Fibroblast of lung (primary cell): ENCODE measurements around the gene ADORA1. TPM values are rescaled to one million over a fixed set of nuclear protein-coding genes. Genes with fewer than 3 reads are reported as not detected.

ENCODE experiments used
- DNase-seq, 2 donors: peaks; one replicate each; pipeline versions ENCODE4 v3.0.0 to v3.0.0-alpha.2; 2010; ENCODE audit warnings: low read depth in 2 of 2
- H2AFZ ChIP-seq: 2 replicates; pipeline ENCODE4 v1.5.1; 2012; ENCODE audit warnings: low read length, control low read depth, inconsistent platforms
- H3K27ac ChIP-seq: 2 replicates; pipeline ENCODE4 v1.5.1; 2011; ENCODE audit warnings: low read length, control low read depth; ENCODE audit not compliant: insufficient read depth
- H3K27me3 ChIP-seq: 2 replicates; pipeline ENCODE4 v1.5.1; 2011; ENCODE audit warnings: mild to moderate bottlenecking, low read length; ENCODE audit not compliant: control insufficient read depth, insufficient read depth
- H3K36me3 ChIP-seq: 2 replicates; pipeline ENCODE4 v1.5.1; 2011; ENCODE audit warnings: low read length; ENCODE audit not compliant: control insufficient read depth, insufficient read depth
- H3K4me1 ChIP-seq: 2 replicates; pipeline ENCODE4 v1.5.1; 2011; ENCODE audit warnings: low read length; ENCODE audit not compliant: control insufficient read depth, insufficient read depth; ENCODE audit errors: extremely low read depth
- H3K4me2 ChIP-seq: 2 replicates; pipeline ENCODE4 v1.5.1; 2011; ENCODE audit warnings: low read length, control low read depth; ENCODE audit not compliant: insufficient read depth; ENCODE audit errors: extremely low read depth
- H3K4me3 ChIP-seq, 4 experiments: fragments of 200-600 bp in 1 of 4; sonication (generic) in 1 of 4; replicated peaks in 1 of 4; 2 replicates each; pipeline ENCODE4 v1.5.1; 2011 to 2016; ENCODE audit warnings: low read length in 4 of 4, low read depth in 3 of 4, mild to moderate bottlenecking in 3 of 4, control low read depth in 2 of 4, inconsistent platforms in 1 of 4, mixed read lengths in 1 of 4; ENCODE audit not compliant: insufficient read depth in 1 of 4; ENCODE audit errors: control extremely low read depth in 1 of 4
- H3K79me2 ChIP-seq: 2 replicates; pipeline ENCODE4 v1.5.1; 2012; ENCODE audit warnings: mild to moderate bottlenecking, low read length, inconsistent platforms; ENCODE audit not compliant: control insufficient read depth, insufficient read depth
- H3K9ac ChIP-seq: 2 replicates; pipeline ENCODE4 v1.5.1; 2011; ENCODE audit warnings: mild to moderate bottlenecking, low read length, control low read depth; ENCODE audit not compliant: insufficient read depth
- H3K9me3 ChIP-seq: 2 replicates; pipeline ENCODE4 v1.5.1; 2012; ENCODE audit warnings: low read depth, low read length; ENCODE audit not compliant: control insufficient read depth, insufficient read depth
- H4K20me1 ChIP-seq: 2 replicates; pipeline ENCODE4 v1.5.1; 2011; ENCODE audit warnings: low read length; ENCODE audit not compliant: control insufficient read depth, insufficient read depth; ENCODE audit errors: extremely low read depth
- CTCF ChIP-seq, 2 donors: IDR thresholded peaks in 1 of 2; conservative IDR thresholded peaks in 1 of 2; 1 replicate in 1 of 2; 2 replicates in 1 of 2; pipeline ENCODE4 v1.5.1; 2011 to 2012; ENCODE audit warnings: low read length in 2 of 2, control low read depth in 1 of 2, inconsistent platforms in 1 of 2, low read depth in 1 of 2, mild to moderate bottlenecking in 1 of 2
- EZH2 ChIP-seq: IDR thresholded peaks from 2 replicates; pipeline ENCODE4 v1.5.1; 2012; ENCODE audit warnings: low read length, control low read depth, mild to moderate bottlenecking; ENCODE audit errors: missing control alignments
- polyA plus RNA-seq, 2 donors: library from polyadenylated mRNA; depleted of rRNA in 1 of 2; stranded (reverse) in 1 of 2; unstranded in 1 of 2; fragments of >200 nt; gene quantifications; 2 replicates each; pipeline ENCODE4 v1.2.1, GENCODE V29; 2011 to 2012; ENCODE audit warnings: missing spikeins in 1 of 2
- total RNA-seq: library from RNA; depleted of rRNA; stranded (reverse); fragments of >200 nt; gene quantifications from 2 replicates; pipeline ENCODE4 v1.2.1, GENCODE V29; 2014

The ADORA1 gene
- total and polyA plus RNA-seq, 2 donors (not counting 1 experiment from before 2014, with no cell fraction given): 1.5 to 6.1 TPM

DNA sequence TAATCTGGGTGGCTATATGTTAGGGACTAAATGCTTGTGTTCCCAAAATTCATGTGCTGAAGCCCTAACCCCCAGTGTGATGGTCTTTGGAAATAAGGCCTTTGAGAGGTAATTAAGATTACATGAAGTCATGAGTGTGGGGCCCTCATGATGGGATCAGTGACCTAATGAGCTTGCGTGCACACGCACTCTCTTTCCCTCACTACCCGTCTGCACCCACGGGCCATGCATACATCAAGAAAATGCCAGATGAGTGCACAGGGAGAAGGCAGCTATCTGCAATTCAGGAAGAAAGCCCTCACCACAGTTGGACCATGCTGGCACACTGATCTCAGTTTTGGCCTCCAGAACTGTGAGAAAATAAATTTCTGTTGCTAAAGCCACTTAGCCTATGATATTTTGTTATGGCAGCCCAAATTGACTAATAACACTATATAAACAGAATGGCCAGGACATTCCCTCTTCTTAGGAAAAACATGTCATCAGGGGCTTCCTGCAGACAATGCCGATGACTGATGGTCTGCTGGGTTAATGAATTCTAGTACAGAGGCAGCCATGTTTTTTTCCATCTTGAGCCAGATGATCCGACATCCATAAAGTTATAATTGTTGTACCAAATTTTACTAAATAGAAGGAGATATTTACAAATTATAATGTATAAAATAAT is 23.6 kb upstream of the ADORA1 start:
- peaks cover 14% of the 10 kb centered on the region for H3K27me3 ChIP-seq
- H3K9ac ChIP-seq: no peak overlapping the region
- no peak for TF ChIP-seq EZH2
- TF ChIP-seq CTCF (conservative IDR thresholded peaks at IDR 0.05 in 1 of 2, IDR thresholded peaks at IDR 0.05 in 1 of 2; ENCODE audit: low read depth in 1 of 2, low read length in 2 of 2): no peak
- no peak overlapping the region for H2AFZ ChIP-seq
- no peak overlapping the region for H3K4me3 ChIP-seq
- H3K79me2 ChIP-seq: no peaks in the 10 kb centered on the region
- no peak overlapping the region for H3K4me2 ChIP-seq
- no peaks in the 10 kb centered on the region for H3K4me1 ChIP-seq
- DNase-seq: no peak
- H4K20me1 ChIP-seq: no peaks in the 10 kb centered on the region
- no peak overlapping the region for H3K27ac ChIP-seq
- H3K36me3 ChIP-seq: no peaks in the 10 kb centered on the region
- no peaks in the 10 kb centered on the region for H3K9me3 ChIP-seq

DNA sequence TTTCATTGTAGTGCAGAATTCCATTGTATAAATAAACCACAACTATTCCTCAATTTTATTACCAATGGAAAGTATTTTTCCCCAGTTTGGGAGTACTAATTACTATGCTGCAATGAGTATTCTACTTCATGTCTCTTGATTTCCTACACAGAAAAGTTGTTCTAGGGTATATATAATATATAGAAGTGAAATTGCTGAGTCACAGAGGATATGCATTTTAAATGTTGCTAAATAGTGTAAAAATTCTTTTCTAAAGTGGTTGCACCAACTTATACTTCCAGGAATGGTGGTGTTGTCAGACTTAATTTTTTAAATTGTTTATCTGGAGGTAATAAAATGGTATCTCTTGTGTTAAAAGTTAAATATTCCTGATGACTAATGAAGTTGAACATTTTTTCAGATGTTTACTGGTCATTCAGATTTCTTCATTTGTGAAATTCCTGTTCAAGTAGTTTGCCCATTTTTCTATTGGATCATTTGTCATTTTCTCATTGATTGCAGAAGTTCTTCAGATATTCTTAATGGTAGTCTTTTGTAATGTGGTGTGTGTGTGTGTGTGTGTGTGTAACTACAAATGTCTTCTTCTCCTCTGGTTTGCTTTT is 22.6 kb upstream of the ADORA1 start:
- Histone ChIP-seq H3K4me1 (no peaks in the 10 kb centered on the region), H3K9me3 (no peaks in the 10 kb centered on the region), H2AFZ (no peak overlapping the region), H3K27ac (no peak overlapping the region), H4K20me1 (no peaks in the 10 kb centered on the region), H3K36me3 (no peaks in the 10 kb centered on the region), H3K4me2 (no peak overlapping the region), H3K27me3 (peaks cover 8% of the 10 kb centered on the region), H3K9ac (no peak overlapping the region), H3K4me3 (no peak overlapping the region), H3K79me2 (no peaks in the 10 kb centered on the region)
- no peak for DNase-seq
- TF ChIP-seq EZH2 (no peak), CTCF (conservative IDR thresholded peaks at IDR 0.05 in 1 of 2, IDR thresholded peaks at IDR 0.05 in 1 of 2; ENCODE audit: low read depth in 1 of 2, low read length in 2 of 2) (no peak)

DNA sequence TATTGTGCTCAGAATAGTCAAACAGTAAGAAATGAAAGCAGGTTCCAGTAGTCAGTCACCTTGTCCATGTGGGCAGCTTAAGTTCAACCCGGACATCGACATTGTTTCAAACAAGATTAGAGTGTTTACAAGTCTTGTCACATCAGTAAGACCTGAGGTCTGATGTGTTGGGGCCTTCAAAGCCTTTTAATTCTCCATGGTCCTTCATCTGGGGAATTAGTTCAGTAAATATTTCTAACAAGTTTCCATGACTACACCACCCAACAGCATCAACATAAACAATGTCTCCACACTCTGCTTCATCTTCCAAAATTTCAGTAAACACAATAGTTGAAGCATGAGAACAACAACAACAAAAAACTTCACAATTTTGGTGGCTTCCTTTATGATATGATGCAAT is 15.1 kb upstream of the ADORA1 start:
- peaks cover 35% of the 10 kb centered on the region for H3K27me3 ChIP-seq
- H3K27ac ChIP-seq: no peak overlapping the region
- H4K20me1 ChIP-seq: no peaks in the 10 kb centered on the region
- TF ChIP-seq EZH2: no peak
- no peak for TF ChIP-seq CTCF (conservative IDR thresholded peaks at IDR 0.05 in 1 of 2, IDR thresholded peaks at IDR 0.05 in 1 of 2; ENCODE audit: low read depth in 1 of 2, low read length in 2 of 2)
- no peaks in the 10 kb centered on the region for H3K9me3 ChIP-seq
- no peak for DNase-seq
- H3K4me2 ChIP-seq: no peak overlapping the region
- no peak overlapping the region for H3K9ac ChIP-seq
- no peaks in the 10 kb centered on the region for H3K79me2 ChIP-seq
- H2AFZ ChIP-seq: no peak overlapping the region
- H3K4me3 ChIP-seq: no peak overlapping the region
- no peaks in the 10 kb centered on the region for H3K36me3 ChIP-seq
- no peaks in the 10 kb centered on the region for H3K4me1 ChIP-seq
